GM12878 (cell line): ENCODE results near the gene CAMKK2. TPM values are rescaled to one million over a fixed set of nuclear protein-coding genes. Genes with fewer than 3 reads are reported as not detected.

Source experiments
- ATAC-seq: fragments of 200-7000 bp; cut with Tn5 transposase; 3 replicates; pipeline ENCODE4 v1.9.1; 2020; ENCODE audit warnings: mild to moderate bottlenecking, moderate library complexity
- BruUV-seq: library from RNA; stranded (reverse); fragments of 400-500 nt; replicated peaks from 2 replicates; lab custom pipeline; 2021; lab: Mats Ljungman, UMichigan
- CTCF ChIA-PET: fragments of 300-600 bp; sonication (Branson Sonifier 250); formaldehyde crosslinking; extraction: SDS; loops from one replicate; lab custom pipeline; 2021; ENCODE audit warnings: inconsistent platforms; lab: Yijun Ruan, JAX
- POLR2A ChIA-PET: fragments of 350-600 bp; formaldehyde crosslinking; extraction: SDS; loops from one replicate; lab custom pipeline; 2021; ENCODE audit warnings: inconsistent platforms; lab: Charles Lee
- RAD21 ChIA-PET: fragments of 300-600 bp; sonication (Branson Sonifier 250); formaldehyde crosslinking; loops from one replicate; lab custom pipeline; 2023; ENCODE audit warnings: antibody characterized with exemption; ENCODE audit not compliant: unreplicated experiment; lab: Charles Lee
- SMC1A ChIA-PET: fragments of 300-600 bp; sonication (Branson Sonifier 250); formaldehyde crosslinking; loops from one replicate; lab custom pipeline; 2023; ENCODE audit not compliant: unreplicated experiment, uncharacterized antibody; lab: Charles Lee
- DNase-seq: peaks from one replicate; pipeline ENCODE4 v3.0.0-alpha.2; 2011; ENCODE audit warnings: low read depth, low spot score
- FAIRE-seq: peaks from 3 replicates; lab custom pipeline; 2011; peaks lifted over from hg19 to GRCh38; lab: Jason Lieb, UNC
- H2AFZ ChIP-seq: 2 replicates; pipeline ENCODE4 v1.6.0; 2011; ENCODE audit warnings: low read depth, low read length, control low read depth; ENCODE audit not compliant: control insufficient read depth
- H3K27ac ChIP-seq: 2 replicates; pipeline ENCODE4 v1.5.1; 2011; ENCODE audit warnings: control low read depth; ENCODE audit not compliant: control insufficient read depth, insufficient read depth
- H3K27me3 ChIP-seq, 2 experiments: replicated peaks in 1 of 2; 2 replicates each; pipeline versions ENCODE4 v1.6.0 to v1.6.1; 2011; ENCODE audit warnings: low read length in 1 of 2; ENCODE audit not compliant: control insufficient read depth in 2 of 2, insufficient read depth in 2 of 2
- H3K36me3 ChIP-seq, 2 experiments: 2 replicates each; pipeline ENCODE4 v1.5.1; 2011; ENCODE audit warnings: low read length in 1 of 2; ENCODE audit not compliant: control insufficient read depth in 2 of 2, insufficient read depth in 2 of 2
- H3K4me1 ChIP-seq: 2 replicates; pipeline ENCODE4 v1.6.1; 2011; ENCODE audit warnings: mild to moderate bottlenecking, low read length, moderate library complexity, mixed read lengths; ENCODE audit not compliant: control insufficient read depth, insufficient read depth
- H3K4me2 ChIP-seq: 2 replicates; pipeline ENCODE4 v1.6.0; 2011; ENCODE audit warnings: control low read depth; ENCODE audit not compliant: control insufficient read depth, insufficient read depth
- H3K4me3 ChIP-seq: fragments of 200-600 bp; sonication (generic); 2 replicates; pipeline ENCODE4 v1.5.1; 2016
- H3K79me2 ChIP-seq: 2 replicates; pipeline ENCODE4 v1.6.0; 2011; ENCODE audit warnings: low read length; ENCODE audit not compliant: control insufficient read depth, insufficient read depth
- H3K9ac ChIP-seq: 2 replicates; pipeline ENCODE4 v1.8.0; 2011; ENCODE audit warnings: low read length, control low read depth, mixed read lengths; ENCODE audit not compliant: control insufficient read depth, insufficient read depth
- H3K9me3 ChIP-seq: replicated peaks from 3 replicates; pipeline ENCODE4 v1.5.1; 2011; ENCODE audit warnings: mild to moderate bottlenecking, low read length; ENCODE audit not compliant: control insufficient read depth, insufficient read depth
- H4K20me1 ChIP-seq: 2 replicates; pipeline ENCODE4 v1.6.0; 2011; ENCODE audit not compliant: control insufficient read depth, insufficient read depth
- HDGF ChIP-seq: fragments of 450-650 bp; IDR thresholded peaks from 2 replicates; pipeline ENCODE4 v1.6.1; 2016; ENCODE audit warnings: antibody characterized with exemption
- LARP7 ChIP-seq: fragments of 450-650 bp; IDR thresholded peaks from 2 replicates; pipeline ENCODE4 v1.6.1; 2017; ENCODE audit warnings: mild to moderate bottlenecking
- MXI1 ChIP-seq: fragments of 150-350 bp; IDR thresholded peaks from 2 replicates; pipeline ENCODE4 v1.6.1; 2011; ENCODE audit warnings: low read depth, mild to moderate bottlenecking, inconsistent platforms, low read length, improper control_type of control experiment
- NR2C2 ChIP-seq: IDR thresholded peaks from 2 replicates; pipeline ENCODE4 v1.6.1; 2011; ENCODE audit warnings: borderline replicate concordance, low read depth; ENCODE audit not compliant: control insufficient read depth, insufficient read length
- POLR2A ChIP-seq: IDR thresholded peaks from 2 replicates; pipeline ENCODE4 v1.6.1; 2011; ENCODE audit warnings: low read depth, mild to moderate bottlenecking, low read length
- RAD21 ChIP-seq: IDR thresholded peaks from 2 replicates; pipeline ENCODE4 v1.6.1; 2011; ENCODE audit warnings: mild to moderate bottlenecking, low read depth, low read length, moderate library complexity; ENCODE audit not compliant: insufficient read depth
- RB1 ChIP-seq: fragments of 450-650 bp; formaldehyde crosslinking; IDR thresholded peaks from 2 replicates; pipeline ENCODE4 v1.6.1; 2017; ENCODE audit warnings: mild to moderate bottlenecking, borderline replicate concordance
- WGBS: methylation state at CpG from one replicate; pipeline ENCODE4 v1.1.6; 2016; ENCODE audit warnings: low lambda C conversion rate; ENCODE audit not compliant: insufficient replicate concordance, insufficient coverage; ENCODE audit errors: missing lambda C conversion rate; 5-methylcytosine and 5-hydroxymethylcytosine counted together
- in situ Hi-C: fragments of 300-500 bp; cut with MboI; formaldehyde crosslinking; loops from 9 replicates; pipeline ENCODE4 v1.14.3; 2018; ENCODE audit warnings: mixed read lengths
- intact Hi-C: fragments of 100-400 bp; cut with micrococcal nuclease; formaldehyde crosslinking; loops from one replicate; pipeline ENCODE4 v1.14.2; 2022; ENCODE audit not compliant: unreplicated experiment
- polyA plus RNA-seq, 11 experiments: library from polyadenylated mRNA; depleted of rRNA in 4 of 11; unstranded in 6 of 11; stranded (reverse) in 5 of 11; fragments of >200 nt; fragmentation: Nextera tagmentation in 4 of 11; fragmentation: Illumina TruSeq in 1 of 11; extraction: Ambion mirVana in 4 of 11; extraction: Trizol in 1 of 11; gene quantifications; 1 replicate in 1 of 11; 2 replicates in 10 of 11; pipeline versions ENCODE4 v1.2.1 to v1.2.3, GENCODE V29; 2011 to 2016; ENCODE audit warnings: inconsistent platforms in 2 of 11, missing spikeins in 2 of 11, low read depth in 1 of 11
- total RNA-seq, 4 experiments: library from RNA; depleted of rRNA in 3 of 4; stranded (reverse); fragments of >200 nt in 3 of 4; fragmentation: Illumina TruSeq in 1 of 4; extraction: Trizol in 1 of 4; gene quantifications; 2 replicates each; pipeline versions ENCODE4 v1.2.1 to v1.2.3, GENCODE V29; 2013 to 2021
- TF ChIP-seq, protein P1 (sequence below): fragments of 450-650 bp; IDR thresholded peaks from 2 replicates; pipeline ENCODE4 v1.6.1; 2017; ENCODE audit warnings: borderline replicate concordance
- TF ChIP-seq, protein P2 (sequence below): fragments of 450-650 bp; IDR thresholded peaks from 2 replicates; pipeline ENCODE4 v1.6.1; 2017; ENCODE audit warnings: mild to moderate bottlenecking

The CAMKK2 gene
- total and polyA plus RNA-seq, 10 of the 15 experiments (the other 5 are each of a cell fraction or from before 2014, with no cell fraction given) = 5.2 to 40.6 (median 26.6) TPM

DNA sequence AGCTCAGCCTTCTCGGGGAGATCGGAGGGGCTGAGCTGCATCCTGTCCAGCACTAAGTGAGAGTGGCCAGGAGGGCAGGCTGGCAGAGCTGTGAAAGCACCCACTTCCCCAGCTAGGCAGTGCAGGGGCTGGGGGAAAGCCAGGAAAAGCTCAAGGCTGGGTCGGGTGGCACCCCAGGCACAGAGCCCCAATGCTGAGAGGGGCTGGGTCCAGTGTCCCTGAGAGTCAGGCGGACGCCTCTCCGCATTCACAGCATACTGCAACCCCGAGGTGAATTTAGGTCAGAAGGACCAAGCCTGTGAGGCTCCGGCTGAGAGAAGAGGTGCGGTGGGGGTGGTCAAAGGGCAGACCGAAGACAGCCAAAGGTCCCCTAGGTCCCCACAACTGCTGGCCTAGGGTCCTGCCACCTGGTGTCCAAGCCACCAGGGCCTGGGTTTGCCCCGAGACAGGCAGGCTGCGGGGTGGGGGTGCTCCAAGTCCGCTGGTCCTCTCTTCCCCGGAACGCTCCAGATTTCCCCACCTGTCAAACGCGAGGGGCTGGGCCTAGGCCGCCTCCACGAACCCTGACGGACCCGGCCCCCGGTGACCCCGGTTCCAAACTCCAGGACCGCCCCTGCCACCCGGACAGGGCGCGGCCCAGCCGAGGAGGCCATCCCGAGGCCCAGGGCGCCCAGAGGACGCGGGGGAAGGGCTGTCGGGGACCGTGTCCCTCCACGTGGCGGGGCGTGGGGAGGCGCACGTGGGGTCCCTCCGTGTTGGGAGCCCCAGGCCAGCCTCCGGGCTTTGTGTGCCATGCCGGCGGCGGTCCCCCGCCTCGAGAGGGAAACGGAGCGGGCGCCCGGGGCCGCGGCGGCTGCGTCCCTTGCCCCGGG, 527 bp downstream of the CAMKK2 start (continued):
- TF ChIP-seq MXI1 (peak; percentile 93), RB1 (0 out of 2 replicates have a peak, but pooled peaks have one; percentile 18), POLR2A (no peak; the same call in 1 of the 2 replicates), NR2C2 (no peak), RAD21 (no peak), LARP7 (peak; percentile 65; the same call in 1 of the 2 replicates)
- TF ChIP-seq, protein P1, sequence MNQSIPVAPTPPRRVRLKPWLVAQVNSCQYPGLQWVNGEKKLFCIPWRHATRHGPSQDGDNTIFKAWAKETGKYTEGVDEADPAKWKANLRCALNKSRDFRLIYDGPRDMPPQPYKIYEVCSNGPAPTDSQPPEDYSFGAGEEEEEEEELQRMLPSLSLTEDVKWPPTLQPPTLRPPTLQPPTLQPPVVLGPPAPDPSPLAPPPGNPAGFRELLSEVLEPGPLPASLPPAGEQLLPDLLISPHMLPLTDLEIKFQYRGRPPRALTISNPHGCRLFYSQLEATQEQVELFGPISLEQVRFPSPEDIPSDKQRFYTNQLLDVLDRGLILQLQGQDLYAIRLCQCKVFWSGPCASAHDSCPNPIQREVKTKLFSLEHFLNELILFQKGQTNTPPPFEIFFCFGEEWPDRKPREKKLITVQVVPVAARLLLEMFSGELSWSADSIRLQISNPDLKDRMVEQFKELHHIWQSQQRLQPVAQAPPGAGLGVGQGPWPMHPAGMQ = no peak

DNA sequence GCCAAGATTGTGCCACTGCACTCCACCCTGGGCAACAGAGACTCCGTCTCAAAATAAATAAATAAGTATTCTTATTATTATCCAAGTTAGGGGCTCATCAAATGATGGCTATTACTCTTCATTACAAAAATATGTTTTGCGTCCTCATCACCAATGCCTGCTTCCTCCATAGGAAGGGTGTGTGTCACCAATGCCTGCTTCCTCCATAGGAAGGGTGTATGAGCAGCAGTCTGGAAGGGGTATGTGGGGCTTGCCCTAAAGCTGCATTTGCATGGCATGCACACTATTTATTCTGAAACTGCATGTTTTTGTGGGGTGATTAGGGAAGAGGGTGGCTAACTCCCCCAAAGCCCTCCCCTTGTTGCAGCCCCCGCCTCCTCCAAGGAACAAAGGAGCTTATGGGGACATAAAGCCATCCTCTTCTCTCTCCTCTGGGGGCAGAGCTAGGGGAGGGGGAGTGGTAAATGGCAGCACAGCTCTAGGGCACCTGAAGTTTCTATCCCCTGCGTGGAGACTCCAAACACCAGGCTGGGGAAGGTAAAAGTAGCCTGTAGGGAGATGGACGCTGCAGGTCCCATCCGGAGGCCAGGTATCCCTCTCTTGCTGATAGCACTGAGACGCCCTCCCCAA, 1.3 kb downstream of the CAMKK2 start:
- Histone ChIP-seq H3K79me2 (peaks cover 35% of the 10 kb centered on the region), H3K27me3 (no peaks in the 10 kb centered on the region), H3K4me1 (peaks cover 16% of the 10 kb centered on the region), H3K36me3 (peaks cover 0 to 2% of the 10 kb centered on the region in 2 experiments; a peak in 1 of 4 replicates), H3K9me3 (no peaks in the 10 kb centered on the region), H3K9ac (peak overlapping the region; percentile 86), H4K20me1 (no peaks in the 10 kb centered on the region; the same call in 1 of the 2 replicates), H2AFZ (peak overlapping the region; percentile 61; the same call in 1 of the 2 replicates), H3K27ac (peak overlapping the region; percentile 74), H3K4me3 (peak overlapping the region; percentile 99), H3K4me2 (peak overlapping the region; percentile 90)
- ATAC-seq (peak; percentile 34), DNase-seq (no peak), FAIRE-seq (no peak)
- ChIA-PET SMC1A (interaction anchor here (0.5 to 2.7 kb wide), 11 partner anchors 10 to 80 kb away, joined by 3 to 20 read pairs (median 3); no protein-coding TSS in a partner anchor), CTCF (interaction anchor here (0.5 to 1.9 kb wide), 12 partner anchors 10 to 1287 kb away, joined by 3 to 4 read pairs (median 4); partner anchors contain the start of gene ANAPC5), POLR2A (interaction anchor here (0.6 to 1.9 kb wide), 9 partner anchors 10 to 390 kb away, joined by 3 to 9 read pairs (median 5); partner anchors contain the start of gene ANAPC5), RAD21 (interaction anchor here (0.6 to 2.8 kb wide), 7 partner anchors 18 to 323 kb away, joined by 3 to 15 read pairs (median 9); no protein-coding TSS in a partner anchor)
- WGBS = 14% methylated on average over 7 of the region's 7 CpGs
- no TSS peak for BruUV-seq
- TF ChIP-seq POLR2A (peak; percentile 31; the same call in 1 of the 2 replicates), HDGF (0 out of 2 replicates have a peak, but pooled peaks have one; percentile 14)
- TF ChIP-seq, protein P2, sequence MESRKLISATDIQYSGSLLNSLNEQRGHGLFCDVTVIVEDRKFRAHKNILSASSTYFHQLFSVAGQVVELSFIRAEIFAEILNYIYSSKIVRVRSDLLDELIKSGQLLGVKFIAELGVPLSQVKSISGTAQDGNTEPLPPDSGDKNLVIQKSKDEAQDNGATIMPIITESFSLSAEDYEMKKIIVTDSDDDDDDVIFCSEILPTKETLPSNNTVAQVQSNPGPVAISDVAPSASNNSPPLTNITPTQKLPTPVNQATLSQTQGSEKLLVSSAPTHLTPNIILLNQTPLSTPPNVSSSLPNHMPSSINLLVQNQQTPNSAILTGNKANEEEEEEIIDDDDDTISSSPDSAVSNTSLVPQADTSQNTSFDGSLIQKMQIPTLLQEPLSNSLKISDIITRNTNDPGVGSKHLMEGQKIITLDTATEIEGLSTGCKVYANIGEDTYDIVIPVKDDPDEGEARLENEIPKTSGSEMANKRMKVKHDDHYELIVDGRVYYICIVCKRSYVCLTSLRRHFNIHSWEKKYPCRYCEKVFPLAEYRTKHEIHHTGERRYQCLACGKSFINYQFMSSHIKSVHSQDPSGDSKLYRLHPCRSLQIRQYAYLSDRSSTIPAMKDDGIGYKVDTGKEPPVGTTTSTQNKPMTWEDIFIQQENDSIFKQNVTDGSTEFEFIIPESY = no peak
- intact Hi-C loops (no loop called here), in situ Hi-C loops (no loop called here)
